Hepatocyte (in vitro differentiated cells): ENCODE measurements around the gene DNER.

ENCODE experiments used
- CTCF ChIP-seq: fragments of 200-600 bp; sonication (generic); IDR thresholded peaks from 2 replicates; pipeline ENCODE4 v1.5.1; 2016; ENCODE audit warnings: antibody characterized with exemption, mild to moderate bottlenecking; ENCODE audit not compliant: poor library complexity
- EZH2 ChIP-seq: fragments of 200-600 bp; sonication (generic); IDR thresholded peaks from 2 replicates; pipeline ENCODE4 v1.6.1; 2016; ENCODE audit warnings: antibody characterized with exemption, mild to moderate bottlenecking, borderline replicate concordance
- EZH2phosphoT487 ChIP-seq: fragments of 200-600 bp; sonication (generic); IDR thresholded peaks from one replicate; pipeline ENCODE4 v1.6.1; 2018; ENCODE audit warnings: antibody characterized with exemption, mild to moderate bottlenecking, low read depth, moderate library complexity; ENCODE audit not compliant: unreplicated experiment, severe bottlenecking

DNA sequence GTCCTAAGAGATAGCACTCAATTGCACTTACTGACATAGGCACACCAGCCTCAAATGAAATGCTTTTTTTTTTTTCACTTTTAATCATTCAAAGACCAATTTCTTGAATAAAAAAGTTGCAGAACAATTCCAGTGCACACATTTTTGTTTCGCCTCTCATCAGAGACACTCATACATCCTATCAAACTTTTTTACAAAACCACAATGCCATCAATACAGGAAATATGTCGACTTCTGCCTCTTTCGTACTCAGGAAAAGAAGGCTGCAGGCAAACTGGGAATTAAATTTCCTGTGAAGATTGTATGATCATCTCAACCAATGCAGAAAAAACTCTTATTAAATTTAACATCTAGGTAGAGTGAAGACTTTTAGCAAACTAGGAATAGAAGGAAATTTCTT, 112.4 kb downstream of the DNER start:
- no peak for TF ChIP-seq EZH2phosphoT487
- no peak for TF ChIP-seq CTCF
- no peak for TF ChIP-seq EZH2
